Calu3 (cell line): ENCODE data around the gene CCT2. TPM values are rescaled to one million over a fixed set of nuclear protein-coding genes. Genes with fewer than 3 reads are reported as not detected.

ENCODE experiments used
- BruUV-seq: library from RNA; stranded (reverse); fragments of 400-500 nt; replicated peaks from 2 replicates; lab custom pipeline; 2021; lab: Mats Ljungman, UMichigan
- CTCF ChIA-PET: fragments of 300-600 bp; sonication (Branson Sonifier 250); formaldehyde crosslinking; loops from one replicate; lab custom pipeline; 2022; ENCODE audit warnings: antibody characterized with exemption; lab: Charles Lee
- DNase-seq: peaks from one replicate; pipeline ENCODE4 v3.0.0; 2022
- H3K27ac Mint-ChIP-seq: one replicate; pipeline ENCODE4 v1.8.0; 2022; ENCODE audit warnings: mixed read lengths; ENCODE audit not compliant: unreplicated experiment
- H3K27me3 Mint-ChIP-seq: one replicate; pipeline ENCODE4 v1.8.0; 2022; ENCODE audit warnings: mixed read lengths; ENCODE audit not compliant: unreplicated experiment
- H3K36me3 Mint-ChIP-seq: one replicate; pipeline ENCODE4 v1.8.0; 2022; ENCODE audit warnings: mild to moderate bottlenecking, moderate library complexity, mixed read lengths; ENCODE audit not compliant: insufficient read depth, unreplicated experiment
- H3K4me1 Mint-ChIP-seq: one replicate; pipeline ENCODE4 v1.8.0; 2022; ENCODE audit warnings: mild to moderate bottlenecking, low read depth, mixed read lengths; ENCODE audit not compliant: unreplicated experiment
- H3K4me3 Mint-ChIP-seq: one replicate; pipeline ENCODE4 v1.8.0; 2022; ENCODE audit warnings: mild to moderate bottlenecking, low read depth, moderate library complexity, mixed read lengths; ENCODE audit not compliant: unreplicated experiment
- H3K9me3 Mint-ChIP-seq: one replicate; pipeline ENCODE4 v1.8.0; 2022; ENCODE audit warnings: low read depth, mixed read lengths; ENCODE audit not compliant: unreplicated experiment
- intact Hi-C: fragments of 100-400 bp; cut with micrococcal nuclease; formaldehyde crosslinking; loops from one replicate; pipeline ENCODE4 v1.10.0; 2022; ENCODE audit not compliant: unreplicated experiment
- total RNA-seq: library from RNA; stranded (reverse); gene quantifications from 2 replicates; pipeline ENCODE4 v1.2.3, GENCODE V29; 2022
- TF ChIP-seq, protein P1 (sequence below): fragments of 200-600 bp; IDR thresholded peaks from one replicate; pipeline ENCODE4 v1.8.0; 2022; ENCODE audit warnings: antibody characterized with exemption; ENCODE audit not compliant: unreplicated experiment

CCT2 gene
- total RNA-seq, 1 experiment from 2014 or later: 410 TPM

DNA sequence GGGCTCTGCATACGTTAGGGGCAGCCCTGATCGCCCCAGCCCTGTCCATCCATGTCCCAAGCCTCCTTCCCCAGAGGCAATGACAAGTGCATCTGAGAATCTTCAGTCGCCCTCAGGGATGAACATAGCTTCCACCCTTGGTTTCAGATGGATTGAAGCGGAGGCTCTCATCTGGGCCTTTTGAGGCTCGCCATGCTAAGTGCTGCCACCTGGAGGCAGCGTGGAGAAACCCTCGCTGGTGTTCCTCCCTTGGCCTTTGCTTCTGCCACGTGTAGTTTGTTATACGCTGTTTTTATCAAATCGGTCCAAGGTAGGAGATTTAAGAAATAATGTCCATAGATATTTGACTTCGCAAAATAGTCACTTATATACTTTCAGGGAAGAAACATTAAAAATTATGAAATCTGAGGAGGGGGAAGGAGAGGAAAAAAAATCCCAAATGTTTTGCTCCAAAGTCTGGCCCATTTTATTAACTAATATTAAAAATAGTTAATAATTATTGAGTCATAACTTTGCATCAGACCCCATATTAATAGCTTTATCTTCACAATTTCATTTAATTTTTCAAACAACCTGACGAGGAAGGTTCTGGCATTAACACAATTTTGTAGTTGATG is 54.2 kb downstream of the CCT2 start:
- TF ChIP-seq, protein P1, sequence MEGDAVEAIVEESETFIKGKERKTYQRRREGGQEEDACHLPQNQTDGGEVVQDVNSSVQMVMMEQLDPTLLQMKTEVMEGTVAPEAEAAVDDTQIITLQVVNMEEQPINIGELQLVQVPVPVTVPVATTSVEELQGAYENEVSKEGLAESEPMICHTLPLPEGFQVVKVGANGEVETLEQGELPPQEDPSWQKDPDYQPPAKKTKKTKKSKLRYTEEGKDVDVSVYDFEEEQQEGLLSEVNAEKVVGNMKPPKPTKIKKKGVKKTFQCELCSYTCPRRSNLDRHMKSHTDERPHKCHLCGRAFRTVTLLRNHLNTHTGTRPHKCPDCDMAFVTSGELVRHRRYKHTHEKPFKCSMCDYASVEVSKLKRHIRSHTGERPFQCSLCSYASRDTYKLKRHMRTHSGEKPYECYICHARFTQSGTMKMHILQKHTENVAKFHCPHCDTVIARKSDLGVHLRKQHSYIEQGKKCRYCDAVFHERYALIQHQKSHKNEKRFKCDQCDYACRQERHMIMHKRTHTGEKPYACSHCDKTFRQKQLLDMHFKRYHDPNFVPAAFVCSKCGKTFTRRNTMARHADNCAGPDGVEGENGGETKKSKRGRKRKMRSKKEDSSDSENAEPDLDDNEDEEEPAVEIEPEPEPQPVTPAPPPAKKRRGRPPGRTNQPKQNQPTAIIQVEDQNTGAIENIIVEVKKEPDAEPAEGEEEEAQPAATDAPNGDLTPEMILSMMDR: peak; percentile 79
- Mint-ChIP-seq H3K27me3 (no peaks in the 10 kb centered on the region), H3K36me3 (no peaks in the 10 kb centered on the region), H3K27ac (no peak overlapping the region), H3K4me1 (no peaks in the 10 kb centered on the region), H3K9me3 (no peaks in the 10 kb centered on the region), H3K4me3 (no peak overlapping the region)
- CTCF ChIA-PET: interaction anchor here (0.6 to 1.7 kb wide), 5 partner anchors 54 to 428 kb away, joined by 3 to 15 read pairs (median 3); partner anchors contain the start of gene CCT2
- BruUV-seq: no TSS peak
- intact Hi-C loops: loop anchor here (1.0 to 2.0 kb wide), 3 partner anchors 251 to 349 kb away; no protein-coding TSS in a partner anchor
- peak; percentile 75 for DNase-seq

DNA sequence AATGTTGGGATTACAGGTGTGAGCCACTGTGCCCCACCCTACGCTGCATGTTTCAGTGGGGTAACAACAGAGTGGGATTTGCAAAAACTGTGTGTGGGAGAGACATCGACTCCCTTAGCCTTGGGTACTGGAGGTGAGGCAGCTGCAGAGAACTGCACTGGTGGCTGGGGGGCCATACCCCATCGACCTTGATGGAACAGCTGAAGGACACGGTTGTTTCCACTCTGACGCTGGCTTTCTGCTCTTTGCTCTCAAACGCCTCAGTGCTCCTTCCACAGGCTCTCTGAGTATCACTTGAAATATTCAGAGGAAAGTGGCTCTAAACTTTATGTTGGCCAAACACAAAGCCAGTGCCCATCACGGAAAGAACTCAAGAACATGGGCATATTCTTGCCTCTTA is 56.3 kb downstream of the CCT2 start:
- Mint-ChIP-seq H3K27ac (no peak overlapping the region), H3K9me3 (no peaks in the 10 kb centered on the region), H3K4me1 (no peaks in the 10 kb centered on the region), H3K27me3 (no peaks in the 10 kb centered on the region), H3K4me3 (no peak overlapping the region), H3K36me3 (no peaks in the 10 kb centered on the region)
- TF ChIP-seq, protein P1: no peak
- CTCF ChIA-PET: no interaction called here
- DNase-seq: no peak
- no TSS peak for BruUV-seq
- intact Hi-C loops: no loop called here

DNA sequence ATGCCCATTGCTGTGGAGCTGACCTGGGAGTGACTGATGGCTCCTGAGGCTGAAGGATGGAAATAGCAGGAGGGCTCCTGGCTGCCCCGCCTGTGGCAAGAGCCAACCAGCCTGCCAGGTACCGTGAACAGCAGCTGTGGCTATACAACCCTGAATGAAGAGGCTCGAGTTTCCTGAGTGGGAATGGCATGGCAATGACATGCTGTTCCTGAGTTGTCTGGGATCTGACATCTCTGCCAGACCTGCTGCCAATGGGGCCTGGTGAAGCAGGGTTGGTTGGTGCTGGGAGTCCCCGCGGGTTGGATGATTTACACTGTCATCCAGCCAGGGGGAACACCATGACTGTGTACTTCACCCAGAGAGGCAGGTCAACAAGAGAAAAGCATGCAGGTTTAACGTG is 57.3 kb downstream of the CCT2 start:
- no peaks in the 10 kb centered on the region for H3K4me1 Mint-ChIP-seq
- no peaks in the 10 kb centered on the region for H3K36me3 Mint-ChIP-seq
- TF ChIP-seq, protein P1: no peak
- intact Hi-C loops: no loop called here
- H3K4me3 Mint-ChIP-seq: no peak overlapping the region
- no peaks in the 10 kb centered on the region for H3K9me3 Mint-ChIP-seq
- no peak overlapping the region for H3K27ac Mint-ChIP-seq
- DNase-seq: no peak
- no TSS peak for BruUV-seq
- peaks cover 9% of the 10 kb centered on the region for H3K27me3 Mint-ChIP-seq
- CTCF ChIA-PET: no interaction called here

DNA sequence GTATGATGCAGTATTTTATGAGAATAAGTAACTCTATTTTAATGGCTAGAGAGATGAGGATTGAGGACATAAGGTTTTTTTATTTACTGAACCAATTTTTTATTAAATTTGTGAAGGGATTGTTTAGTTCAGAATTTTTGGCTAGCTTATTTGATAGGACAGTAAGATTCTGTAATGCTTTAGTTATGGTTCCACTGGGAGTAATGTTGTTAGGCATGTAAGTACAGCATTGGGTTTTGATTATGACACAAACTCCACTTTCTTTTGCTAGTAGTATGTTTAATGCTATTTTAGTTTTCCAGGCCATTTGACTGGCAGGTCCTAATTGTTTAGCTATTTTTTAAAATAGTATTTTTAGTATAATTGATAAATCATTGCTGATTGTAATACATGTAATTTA is 59.3 kb downstream of the CCT2 start:
- peaks cover 20% of the 10 kb centered on the region for H3K27me3 Mint-ChIP-seq
- no peak overlapping the region for H3K4me3 Mint-ChIP-seq
- H3K4me1 Mint-ChIP-seq: no peaks in the 10 kb centered on the region
- DNase-seq: no peak
- H3K27ac Mint-ChIP-seq: no peak overlapping the region
- TF ChIP-seq, protein P1: no peak
- H3K9me3 Mint-ChIP-seq: no peaks in the 10 kb centered on the region
- no TSS peak for BruUV-seq
- intact Hi-C loops: no loop called here
- CTCF ChIA-PET: no interaction called here
- no peaks in the 10 kb centered on the region for H3K36me3 Mint-ChIP-seq
